Mucosa of gallbladder (tissue), 1 donor: Measurements from ENCODE around the gene DESI2. TPM values are rescaled to one million over a fixed set of nuclear protein-coding genes. Genes with fewer than 3 reads are reported as not detected.

Source experiments
- DNase-seq: peaks from one replicate; pipeline ENCODE4 v3.0.0-alpha.2; 2020; ENCODE audit warnings: low spot score
- total RNA-seq: library from RNA; stranded (reverse); gene quantifications from one replicate; pipeline ENCODE4 v1.2.1, GENCODE V29; 2021
- donor health status: DM: no; HTN: no; CAD: no.

DESI2 gene
- total RNA-seq, result 20.1 TPM

DNA sequence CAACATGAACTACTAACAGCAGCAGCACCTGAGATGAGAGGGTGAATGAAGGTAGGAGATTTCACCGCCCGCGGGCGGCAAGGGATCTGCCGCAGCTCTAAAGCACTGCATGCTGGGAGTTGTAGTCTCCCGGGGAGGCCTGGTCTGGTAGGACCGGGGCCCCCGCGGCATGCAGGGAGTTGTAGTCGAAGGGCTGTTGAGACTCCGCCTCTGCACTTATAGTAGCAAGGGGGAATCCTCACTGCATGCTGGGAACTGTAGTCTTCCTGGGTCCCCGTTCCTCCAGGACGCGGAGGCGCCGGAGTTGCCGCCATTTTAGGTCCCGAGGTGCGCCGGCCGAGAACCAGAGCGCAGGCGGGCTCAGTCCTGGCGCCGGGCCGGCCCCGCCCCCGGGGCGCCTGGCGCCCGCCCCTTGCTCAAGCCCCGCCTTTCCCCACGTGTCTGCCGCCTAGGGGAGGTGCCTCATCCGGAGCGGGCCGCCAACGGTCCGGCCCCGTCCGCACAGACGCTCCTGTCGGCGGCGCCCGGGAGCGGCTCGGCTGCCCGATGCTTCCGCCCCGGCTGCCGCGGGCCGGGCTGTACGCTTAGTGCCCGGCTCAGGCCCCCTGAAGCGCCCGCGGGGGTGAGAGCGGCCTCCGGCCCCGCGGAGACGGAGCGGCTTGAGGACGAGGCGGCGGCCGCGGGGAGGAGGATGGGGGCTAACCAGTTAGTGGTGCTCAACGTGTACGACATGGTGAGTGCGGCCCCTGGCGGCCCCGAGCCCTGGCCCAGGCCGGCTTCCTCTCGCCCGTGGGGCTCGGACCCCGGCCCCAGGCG, at the start of gene DESI2:
Gene DESI2, plus strand, starts transcription at position 504 of the 816 bp plus-strand sequence. Its CDS starts 188 bp downstream, at position 692.
- peak; percentile 99 for DNase-seq

DNA sequence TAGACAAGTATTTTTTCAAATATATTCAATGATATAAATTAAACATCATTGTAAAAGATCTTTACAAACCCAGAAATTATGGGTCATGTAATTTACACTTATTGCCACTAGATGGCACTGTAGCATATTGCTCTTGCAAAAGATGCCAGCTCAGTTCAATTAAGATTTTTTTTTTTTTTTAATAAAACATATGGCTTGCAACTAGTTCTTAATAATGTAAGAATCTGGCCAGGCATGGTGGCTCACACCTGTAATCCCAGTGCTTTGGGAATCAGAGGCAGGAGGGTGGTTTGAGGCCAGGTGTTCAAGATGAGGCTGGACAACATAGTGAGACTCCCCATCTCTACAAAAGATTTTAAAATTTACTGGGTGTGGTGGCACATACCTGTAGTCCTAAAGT, 49.4 kb upstream of the DESI2 start:
- no peak for DNase-seq

DNA sequence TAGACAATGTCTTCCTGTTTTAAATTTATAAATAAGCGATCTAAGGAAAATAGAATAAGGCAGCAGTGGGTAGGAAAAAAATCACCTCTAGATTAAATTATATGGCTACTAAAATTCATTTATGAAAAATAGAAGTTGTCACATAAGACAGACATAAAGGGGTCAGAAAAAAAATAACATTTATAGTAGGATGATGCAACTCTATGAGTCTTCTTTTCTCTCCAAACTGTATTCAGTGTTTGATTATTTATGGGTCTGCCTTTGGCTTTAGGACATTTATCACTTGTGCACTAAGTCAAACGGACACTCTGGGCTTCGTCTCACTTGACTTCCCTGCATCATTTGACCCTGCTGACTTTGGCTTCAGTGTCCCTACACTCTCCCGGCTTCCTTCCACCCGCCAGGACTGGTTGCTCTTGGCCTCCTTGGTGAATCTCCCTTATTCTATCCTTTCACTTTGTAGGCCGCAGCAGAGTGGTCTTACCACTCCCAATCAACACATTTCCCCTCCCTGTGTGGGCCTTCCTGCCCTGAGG, 47.0 kb upstream of the DESI2 start:
- DNase-seq, result no peak

DNA sequence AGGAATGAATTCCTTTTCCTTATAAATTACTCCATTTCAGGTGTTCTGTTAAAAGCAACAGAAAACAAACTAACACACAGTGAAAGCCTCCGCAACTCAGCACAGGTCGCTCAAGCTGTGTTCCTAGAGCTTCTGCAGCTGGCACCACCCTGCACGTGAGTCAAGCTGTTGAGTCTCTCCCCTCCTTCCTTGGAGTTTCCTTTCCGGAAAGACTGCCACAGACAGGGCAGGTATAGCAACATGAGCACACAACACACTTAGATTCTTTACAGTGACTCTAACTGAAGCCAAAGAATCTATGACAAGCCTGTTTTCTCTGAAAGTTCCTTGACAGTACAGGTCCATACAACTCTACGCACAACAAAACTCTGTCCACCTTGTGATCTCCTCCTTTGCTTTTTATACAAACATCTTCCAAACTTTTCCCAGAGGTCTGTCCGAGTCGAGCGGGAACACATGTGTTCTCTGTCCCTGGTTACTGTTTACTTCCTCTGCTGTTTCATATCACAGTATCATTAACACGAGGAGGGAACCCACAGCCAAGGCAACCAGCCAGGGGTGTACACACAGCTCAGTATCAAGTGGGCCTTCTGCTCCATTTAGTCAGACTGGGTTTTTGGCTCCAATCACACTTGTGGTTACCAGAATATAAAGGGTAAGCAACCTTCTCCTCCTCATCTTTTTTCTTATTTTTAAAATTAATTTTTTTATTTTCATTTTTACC, 38.7 kb upstream of the DESI2 start:
- DNase-seq, result peak; percentile 42

DNA sequence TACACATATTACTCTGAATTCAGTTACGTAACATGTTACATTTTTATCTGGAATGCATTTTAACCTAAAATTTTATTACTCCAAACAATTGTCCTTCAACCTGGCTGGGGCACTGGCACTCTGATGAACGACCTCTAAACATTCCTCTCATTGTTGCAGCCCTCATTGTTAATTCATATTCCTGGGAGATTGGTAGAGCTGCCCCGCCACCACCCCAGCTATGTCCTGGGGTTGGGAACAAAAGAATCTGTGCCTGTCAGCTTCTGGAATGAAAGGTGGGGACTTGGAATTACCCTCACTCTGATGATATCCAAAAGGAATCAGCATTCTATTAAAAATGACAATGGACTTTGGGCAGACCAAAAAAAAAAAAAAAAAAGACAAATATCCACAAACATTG, 38.0 kb upstream of the DESI2 start:
- no peak for DNase-seq

DNA sequence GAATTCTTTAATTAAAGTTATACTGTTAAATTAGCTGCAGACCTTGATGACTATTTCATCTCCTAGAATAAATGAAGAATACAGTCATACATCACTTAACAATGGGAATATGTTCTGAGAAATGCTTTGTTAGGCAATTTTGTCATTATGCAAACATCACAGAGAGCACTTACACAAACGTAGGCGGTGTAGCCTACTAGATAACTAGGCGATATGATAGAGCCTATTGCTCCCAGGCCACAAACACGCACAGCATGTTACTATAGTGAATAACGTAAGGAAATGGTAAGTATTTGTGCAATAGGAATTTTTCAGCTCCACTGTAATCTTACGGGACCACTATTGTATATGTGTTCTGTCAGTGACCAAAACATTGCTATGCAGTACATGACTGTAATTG, 37.6 kb upstream of the DESI2 start:
- DNase-seq, result no peak

DNA sequence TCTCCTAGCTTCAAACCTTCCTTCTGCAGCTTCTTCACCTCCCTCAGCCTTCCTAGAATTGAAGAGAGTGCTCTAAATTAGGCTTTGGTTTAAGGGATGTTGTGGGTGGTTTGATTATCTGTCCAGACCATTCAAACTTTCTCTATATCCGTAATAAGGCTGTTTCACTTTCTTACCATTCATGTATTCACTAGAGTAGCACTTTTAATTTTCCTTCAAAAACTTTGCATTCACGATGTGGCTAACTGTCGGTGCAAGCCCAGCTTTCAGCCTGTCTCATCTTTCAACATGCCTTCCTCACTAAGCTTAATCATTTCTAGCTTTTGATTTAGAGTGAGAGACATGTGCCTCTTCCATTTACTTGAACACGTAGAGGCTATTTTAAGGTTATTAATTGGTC, 26.2 kb upstream of the DESI2 start:
- DNase-seq, result no peak

DNA sequence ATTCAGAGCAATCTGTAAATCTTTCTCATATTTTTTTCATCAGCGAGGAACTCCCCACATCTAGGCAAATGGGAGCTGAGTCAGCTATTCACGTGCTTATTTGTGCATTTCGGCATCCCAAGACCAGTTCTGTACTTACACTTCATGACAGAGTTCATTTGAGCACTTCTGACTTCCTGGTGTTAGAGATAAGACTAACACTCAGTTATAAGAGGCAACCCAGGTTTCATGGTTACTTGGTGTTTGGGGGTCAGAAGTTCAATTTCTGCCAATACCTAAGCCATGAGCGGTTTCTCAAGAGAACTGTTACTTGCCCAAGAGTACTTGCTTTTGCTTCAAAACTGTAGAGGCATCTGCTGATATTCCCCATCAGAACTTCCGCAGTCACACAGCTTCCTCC, 24.1 kb upstream of the DESI2 start:
- DNase-seq, result no peak

DNA sequence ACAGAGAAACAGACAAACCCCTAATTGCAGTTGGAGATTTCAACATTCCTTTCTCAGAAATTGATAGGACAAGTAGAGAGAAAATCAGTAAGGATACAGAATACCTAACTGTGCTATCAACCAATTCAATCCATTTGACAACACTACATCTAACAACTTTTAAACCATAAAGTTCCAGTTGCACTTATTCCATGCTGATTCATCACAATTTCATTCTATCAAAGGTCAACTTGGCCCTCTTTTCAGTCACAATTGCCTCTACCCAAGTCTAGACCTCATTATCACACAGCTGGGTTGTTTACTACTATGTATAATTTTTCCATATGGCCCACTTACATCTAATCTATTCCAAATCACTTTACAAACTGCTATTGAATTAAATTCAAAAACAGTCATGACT, 19.8 kb upstream of the DESI2 start:
- DNase-seq, result no peak

DNA sequence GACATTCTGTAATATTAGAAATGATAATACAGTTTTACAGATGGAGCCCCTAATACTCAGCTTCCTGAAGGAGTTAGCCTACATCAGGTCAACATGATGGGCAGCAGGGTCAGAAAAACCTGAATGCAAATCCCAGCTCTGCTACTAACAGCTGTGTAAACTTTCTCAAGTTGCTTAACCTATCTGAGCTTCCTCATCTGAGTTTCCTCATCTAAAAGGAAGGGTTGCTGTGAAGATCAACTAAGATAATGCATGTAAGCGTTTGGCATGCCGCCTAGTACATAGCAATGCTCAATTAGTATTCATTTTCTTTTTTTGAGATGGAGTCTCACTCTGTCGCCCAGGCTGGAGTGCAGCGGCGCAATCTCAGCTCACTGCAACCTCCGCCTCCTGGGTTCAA, 18.4 kb upstream of the DESI2 start:
- no peak for DNase-seq

DNA sequence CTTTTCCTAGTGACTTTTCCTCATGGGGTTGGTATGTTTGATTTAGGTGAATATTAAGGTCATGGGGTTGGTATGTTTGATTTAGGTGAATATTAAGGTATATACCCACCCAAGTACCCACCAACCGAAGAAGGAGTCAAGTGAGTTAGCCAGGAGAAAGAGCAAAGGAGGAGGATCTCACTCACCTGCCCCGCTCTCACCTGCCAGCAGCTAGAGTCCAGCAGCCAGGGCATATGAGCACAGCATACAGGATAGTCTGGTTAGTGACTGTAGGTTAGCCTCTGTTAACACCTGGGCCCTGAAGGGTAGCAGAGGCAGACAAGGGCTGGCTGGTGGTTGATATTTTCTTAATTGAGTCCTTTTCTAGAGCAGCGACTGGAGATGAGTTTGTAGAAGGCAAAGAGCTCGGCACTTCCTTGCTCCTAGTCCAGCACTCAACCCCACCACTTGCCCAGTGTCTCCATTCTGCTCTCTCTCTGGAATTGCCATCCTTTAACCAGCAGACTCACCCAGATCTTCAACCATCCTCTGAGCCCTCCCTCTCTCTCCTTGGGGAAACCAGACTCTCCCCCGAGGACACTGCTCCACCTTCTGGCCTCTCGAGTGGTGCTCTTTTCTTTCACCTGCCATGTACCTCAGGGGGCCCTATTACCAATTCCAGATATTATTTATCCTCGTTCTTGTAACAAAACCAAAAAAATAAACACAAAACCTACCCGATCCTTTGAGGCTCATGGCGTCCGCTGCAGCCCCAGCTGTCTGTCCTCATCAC, 16.3 kb upstream of the DESI2 start:
- DNase-seq, result no peak

DNA sequence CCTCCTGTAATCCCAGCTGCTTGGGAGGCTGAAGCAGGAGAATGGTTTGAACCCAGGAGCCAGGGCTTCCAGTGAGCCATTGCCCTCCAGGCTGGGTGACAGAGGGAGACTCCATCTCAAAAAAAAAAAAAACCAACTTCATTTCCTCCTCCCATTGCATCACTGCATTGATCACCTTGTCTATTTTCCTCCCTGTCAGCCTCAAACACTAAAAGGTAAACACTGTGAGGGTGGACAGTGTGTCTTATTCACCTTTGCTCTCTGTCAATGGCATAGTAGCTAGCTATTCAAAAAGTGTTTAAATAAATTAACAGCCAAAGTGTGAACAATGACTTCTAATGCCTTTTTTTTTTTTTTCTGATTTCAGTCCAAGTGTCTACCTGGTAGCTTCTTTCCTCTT, 13.4 kb upstream of the DESI2 start:
- no peak for DNase-seq

DNA sequence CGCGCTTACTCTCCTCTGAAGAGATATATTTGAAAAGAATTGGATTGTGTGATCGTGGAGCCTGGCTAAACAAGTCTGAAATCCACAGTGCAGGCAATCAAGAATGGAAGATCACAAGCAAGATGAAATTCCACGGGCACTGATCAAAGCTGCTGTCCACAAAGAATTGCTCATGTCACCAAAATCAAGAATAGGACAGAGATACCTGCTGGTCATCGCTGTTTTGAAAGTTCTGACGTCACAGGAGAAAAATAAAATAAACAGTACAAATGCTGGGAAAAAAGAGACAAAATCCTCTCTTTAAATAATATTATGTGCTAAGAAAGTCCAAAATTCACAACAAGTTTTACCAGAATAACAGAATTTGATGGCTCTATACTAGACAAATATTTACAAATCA, 12.0 kb upstream of the DESI2 start:
- DNase-seq, result no peak

DNA sequence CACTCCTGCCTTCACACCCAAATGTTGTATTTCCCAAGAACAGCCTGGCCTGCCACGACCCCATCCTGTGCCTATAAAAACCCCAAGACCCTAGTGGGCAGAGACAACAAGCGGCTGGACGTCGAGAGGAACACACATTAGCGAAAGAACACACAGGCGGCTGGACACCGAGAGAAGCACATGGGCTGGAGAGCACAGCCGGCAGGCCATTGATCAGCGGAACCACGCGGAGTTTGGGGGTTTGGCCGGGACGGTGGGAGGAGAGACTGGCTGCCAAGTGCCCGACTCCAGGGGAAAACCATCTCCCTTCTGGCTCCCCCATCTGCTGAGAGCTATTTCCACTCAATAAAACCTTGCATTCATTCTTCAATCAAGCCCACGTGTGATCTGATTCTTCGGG, 10.4 kb upstream of the DESI2 start:
- DNase-seq, result no peak

DNA sequence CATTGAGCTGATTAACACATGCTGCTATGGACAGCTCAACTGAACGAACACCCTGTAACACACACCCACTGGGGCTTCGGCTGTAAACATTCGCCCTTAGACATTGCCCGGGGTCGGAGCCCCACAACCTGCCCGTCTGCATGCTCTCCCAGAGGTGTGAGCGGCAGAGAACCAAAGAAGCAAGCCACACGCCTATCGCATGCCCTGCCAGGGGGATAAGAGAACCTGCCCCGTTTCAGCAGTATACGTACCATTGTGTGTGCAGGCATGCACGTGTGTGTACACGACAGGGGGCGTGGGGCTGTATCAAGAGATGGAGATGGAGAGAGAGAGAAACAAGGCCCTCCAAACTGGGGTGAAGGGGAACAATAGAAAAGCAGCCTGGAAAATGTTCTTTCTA, 9.9 kb upstream of the DESI2 start:
- DNase-seq, result no peak

DNA sequence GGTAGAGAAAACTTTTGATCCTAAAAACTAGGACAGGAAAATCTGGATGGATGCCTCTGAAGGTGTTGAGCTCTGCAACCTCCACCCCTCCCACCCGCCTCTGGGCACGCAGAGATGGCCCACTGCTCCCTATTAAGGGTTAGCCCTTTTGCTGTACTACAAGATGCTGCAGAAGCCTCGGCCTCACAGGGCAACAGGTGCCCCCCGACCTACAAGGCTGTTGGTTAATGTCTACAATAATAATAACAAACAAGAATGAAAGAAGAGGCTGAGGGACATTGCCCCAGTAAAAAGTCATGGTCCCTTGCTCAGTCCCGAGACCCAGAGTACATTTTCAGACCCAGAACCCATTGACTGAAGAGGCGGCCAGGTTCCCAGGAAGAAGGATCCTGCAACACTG, 7.5 kb upstream of the DESI2 start:
- no peak for DNase-seq

DNA sequence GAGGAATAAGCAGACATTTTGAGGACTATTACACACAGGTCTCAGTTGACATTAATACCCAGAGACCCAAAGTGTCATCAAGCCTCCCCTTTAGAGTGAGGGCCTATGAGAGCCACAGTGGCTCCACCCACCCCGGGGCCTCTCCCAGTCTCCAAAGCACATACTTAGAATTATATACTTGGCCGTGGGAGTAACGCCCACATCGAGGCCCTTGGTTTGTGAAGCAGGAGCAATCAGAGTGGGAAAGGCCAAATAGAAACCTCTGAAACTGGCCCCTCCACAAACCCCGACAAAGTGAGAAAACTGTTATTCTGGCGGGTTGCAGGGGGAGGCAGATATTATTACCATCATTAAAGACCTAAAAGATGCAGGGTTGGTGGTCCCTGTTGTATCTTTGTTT, 7.0 kb upstream of the DESI2 start:
- no peak for DNase-seq

DNA sequence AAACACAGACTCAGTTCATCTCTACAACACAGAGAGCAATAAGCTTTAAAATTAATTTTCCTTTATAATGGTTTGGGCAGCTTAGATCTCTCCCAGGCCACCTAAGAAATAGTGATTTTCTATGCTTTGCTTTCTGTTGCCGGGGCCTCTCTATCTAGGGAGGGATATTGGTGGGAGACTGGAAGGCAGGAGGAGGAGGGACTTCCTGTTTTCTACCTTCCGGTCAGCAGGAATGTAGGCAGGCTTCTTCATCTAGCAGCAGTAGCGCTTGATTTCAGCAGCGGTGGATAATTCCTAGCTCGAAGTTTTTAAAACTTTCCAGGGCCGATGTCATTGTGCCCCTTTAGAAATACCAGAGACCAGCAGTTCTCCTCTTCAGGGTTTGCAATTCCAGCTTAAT, 5.1 kb upstream of the DESI2 start:
- no peak for DNase-seq

DNA sequence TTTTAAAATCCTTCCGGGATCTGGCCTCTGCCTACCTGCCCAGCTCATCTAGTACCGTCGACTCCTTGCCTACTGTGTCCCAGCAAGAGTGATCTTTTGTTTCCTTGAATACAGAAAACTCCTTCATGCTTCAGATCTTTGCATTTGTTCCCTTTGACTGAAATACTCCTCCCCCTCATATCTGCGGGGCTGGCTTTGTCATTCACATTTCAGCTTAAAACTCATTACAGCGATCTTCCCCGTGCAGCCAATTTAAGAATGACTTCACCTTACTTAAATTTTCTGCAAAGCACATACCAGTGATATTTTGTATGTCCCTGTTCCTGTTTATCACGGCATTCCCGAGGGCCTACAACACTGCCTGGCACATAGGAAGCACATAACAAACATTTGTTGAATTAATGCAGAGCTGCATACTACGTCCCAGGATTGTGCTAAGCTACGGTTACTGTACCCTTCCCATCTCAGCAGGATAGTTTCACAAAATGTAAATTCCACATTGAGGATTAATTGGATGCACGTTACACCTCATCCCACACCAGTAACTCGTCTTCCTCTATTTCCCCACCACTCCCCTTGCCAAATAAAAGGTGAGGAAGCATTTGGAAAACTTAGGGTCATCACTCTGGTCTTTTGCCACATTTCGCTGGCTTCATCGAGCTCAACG, 837 bp upstream of the DESI2 start:
- DNase-seq, result no peak

DNA sequence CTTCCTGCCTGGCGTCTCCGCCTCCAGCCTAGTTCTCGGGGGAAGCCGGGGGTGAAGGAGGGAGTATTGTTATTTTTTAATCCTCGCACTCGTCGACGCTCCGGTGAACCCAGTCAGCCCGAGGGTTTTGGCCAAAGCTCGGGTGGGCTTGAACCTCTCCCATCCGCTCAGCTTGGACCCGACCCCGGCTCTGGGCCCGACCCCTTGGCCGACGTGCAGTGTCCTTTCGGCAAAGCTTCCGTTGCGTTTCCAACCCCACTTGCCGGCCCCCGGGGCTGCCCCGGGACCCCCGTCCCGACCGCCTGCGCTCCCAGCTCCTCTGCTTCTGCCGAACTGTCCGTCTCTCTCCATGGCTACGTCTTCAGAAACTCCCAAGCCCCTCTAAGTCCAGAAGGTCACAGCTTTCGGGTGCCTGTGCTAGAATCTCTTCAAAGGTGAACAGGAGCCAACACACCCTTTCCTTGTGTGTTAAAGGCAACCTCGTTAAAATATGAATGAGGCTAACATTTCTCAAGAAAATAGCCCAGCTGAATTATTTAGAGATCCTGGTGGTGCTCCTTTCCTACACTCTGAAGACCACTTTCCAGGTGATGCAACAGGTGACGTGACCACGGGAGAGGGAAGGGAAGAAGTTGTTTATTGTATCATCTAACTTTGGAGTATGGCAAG, 647 bp downstream of the DESI2 start:
- no peak for DNase-seq
